ENCODE measurements around the gene B4GALNT1. TPM values are rescaled to one million over a fixed set of nuclear protein-coding genes. Genes with fewer than 3 reads are reported as not detected.
"Not testable (repeated sequence)": the region's sequence is repeated elsewhere in the genome, so short reads cannot be mapped to it uniquely, and the experiment has no call there.

The B4GALNT1 gene
- total RNA-seq, 2 donors from 2014 or later = 4.3 to 6.0 TPM

DNA sequence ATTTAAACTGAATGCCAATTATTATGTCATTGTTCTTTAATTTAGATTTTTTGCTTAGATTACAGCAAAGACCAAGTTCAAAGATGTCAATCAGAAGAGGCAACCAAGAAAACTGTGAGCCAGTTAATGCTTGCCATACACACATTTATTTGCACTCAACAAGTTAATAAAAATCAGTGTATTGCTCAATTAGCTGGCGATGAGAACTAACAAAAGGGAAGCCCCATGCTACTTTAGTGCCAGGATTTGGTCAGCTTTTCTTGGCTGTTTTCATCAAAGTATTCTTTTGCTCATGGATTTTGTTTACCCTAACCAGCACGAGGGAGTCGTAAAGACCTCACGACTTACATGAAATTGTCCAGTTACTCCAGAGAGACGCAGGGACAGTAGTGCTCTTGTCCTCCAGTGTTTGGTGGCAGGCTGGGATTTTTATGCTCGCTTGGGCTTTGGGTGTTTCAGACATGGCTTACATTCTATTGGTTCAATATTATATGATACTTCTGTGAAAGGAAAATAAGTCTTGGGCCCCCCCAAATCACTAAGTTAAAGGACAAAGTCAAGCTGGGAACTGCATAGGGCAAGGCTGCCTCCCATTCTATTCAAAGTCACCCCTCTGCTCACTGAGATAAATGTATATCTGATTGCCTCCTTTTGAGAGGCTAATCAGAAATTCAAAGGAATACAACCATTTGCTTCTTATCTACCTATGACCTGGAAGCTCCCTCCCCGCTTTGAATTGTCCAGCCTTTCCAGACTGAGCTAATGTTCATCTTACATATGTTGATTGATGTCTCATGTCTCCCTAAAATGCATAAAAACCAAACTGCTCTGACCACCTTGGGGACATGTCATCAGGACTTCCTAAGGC, 7.4 kb upstream of the B4GALNT1 start:
- no peak for DNase-seq (ENCODE audit: low spot score)
- intact Hi-C loops (cut with DNase I) = no loop called here

DNA sequence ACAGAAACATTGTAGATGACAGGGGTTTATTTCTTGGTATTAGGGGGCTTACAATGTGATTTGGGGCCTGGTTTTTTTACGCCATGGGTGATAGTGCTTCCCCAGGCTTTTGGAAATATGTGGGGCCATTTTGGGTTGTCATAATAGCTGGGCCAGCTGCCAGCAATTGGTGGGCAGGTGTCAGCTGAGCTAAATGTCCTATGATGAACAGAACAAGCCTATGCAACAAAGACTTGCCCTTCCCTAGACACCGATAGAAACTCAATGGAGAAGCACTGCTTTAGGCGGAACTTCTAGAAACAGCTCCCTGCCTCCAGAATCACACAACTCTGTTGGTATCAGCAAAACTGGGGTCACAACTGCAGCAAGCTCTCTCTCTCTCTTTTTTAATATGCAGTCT, 5.1 kb upstream of the B4GALNT1 start:
- no peak for DNase-seq (ENCODE audit: low spot score)
- intact Hi-C loops (cut with DNase I) = no loop called here

- DNase-seq (ENCODE audit: low spot score) = no peak
- intact Hi-C loops (cut with DNase I) = no loop called here
Observed at GRCh38 chr12:57637364-57637763, 4.4 kb upstream of the B4GALNT1 start.

DNA sequence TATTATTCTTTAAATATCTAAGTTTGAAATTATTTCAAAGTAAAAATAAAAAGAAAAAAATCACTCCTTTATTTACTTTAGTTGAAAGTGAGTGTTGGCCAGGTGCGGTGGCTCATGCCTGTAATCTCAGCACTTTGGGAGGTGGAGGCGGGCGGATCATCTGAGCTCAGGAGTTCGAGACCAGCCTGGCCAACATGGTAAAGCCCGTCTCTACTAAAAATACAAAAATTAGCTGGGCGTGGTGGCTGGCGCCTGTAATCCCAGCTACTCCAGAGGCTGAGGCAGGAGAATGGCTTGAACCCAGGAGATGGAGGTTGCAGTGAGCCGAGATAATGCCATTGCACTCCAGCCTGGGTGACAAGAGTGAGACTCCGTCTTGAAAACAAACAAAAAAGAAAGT, 3.7 kb upstream of the B4GALNT1 start:
- DNase-seq (ENCODE audit: low spot score); intact Hi-C loops (cut with DNase I): not testable (repeated sequence)

GRCh38 chr12:57632073-57632957, 686 bp downstream of the B4GALNT1 start:
- no peak for DNase-seq (ENCODE audit: low spot score)
- intact Hi-C loops (cut with DNase I) = loop anchor here in 1 of 2 donors (5.0 kb wide), 1 partner anchor 45 kb away; no protein-coding TSS in a partner anchor

DNA sequence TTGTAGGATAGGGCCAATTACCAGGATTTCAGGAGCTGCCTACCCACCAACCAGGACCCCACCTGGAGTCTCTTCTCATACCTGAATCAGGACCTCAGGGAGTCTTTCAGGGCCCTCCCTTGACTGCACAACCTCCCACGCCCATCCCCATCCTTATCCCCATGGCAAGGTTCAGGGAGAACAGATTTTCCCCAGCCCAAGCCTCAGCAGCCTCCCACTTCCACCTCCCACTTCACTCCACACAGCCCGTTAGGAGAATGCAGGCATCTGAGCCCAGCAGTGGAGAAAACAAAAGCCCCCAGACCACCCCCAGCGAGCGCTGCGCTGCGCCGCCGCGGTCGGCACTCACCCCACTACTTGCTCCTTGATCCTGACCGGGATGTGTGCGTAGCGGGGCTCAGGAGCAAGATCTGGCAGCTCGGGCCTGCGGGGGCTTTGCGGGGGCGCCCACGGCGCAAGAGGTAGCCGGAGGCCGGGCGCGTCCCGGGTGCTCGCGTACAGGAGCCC, 1.4 kb downstream of the B4GALNT1 start:
- DNase-seq (ENCODE audit: low spot score) = no peak
- intact Hi-C loops (cut with DNase I) = loop anchor here in 1 of 2 donors (5.0 kb wide), 1 partner anchor 44 kb away; no protein-coding TSS in a partner anchor

- no peak for DNase-seq (ENCODE audit: low spot score)
- intact Hi-C loops (cut with DNase I) = loop anchor here in 1 of 2 donors (5.0 kb wide), 1 partner anchor 44 kb away; no protein-coding TSS in a partner anchor
Observed at GRCh38 chr12:57630891-57631433, 2.0 kb downstream of the B4GALNT1 start.

DNA sequence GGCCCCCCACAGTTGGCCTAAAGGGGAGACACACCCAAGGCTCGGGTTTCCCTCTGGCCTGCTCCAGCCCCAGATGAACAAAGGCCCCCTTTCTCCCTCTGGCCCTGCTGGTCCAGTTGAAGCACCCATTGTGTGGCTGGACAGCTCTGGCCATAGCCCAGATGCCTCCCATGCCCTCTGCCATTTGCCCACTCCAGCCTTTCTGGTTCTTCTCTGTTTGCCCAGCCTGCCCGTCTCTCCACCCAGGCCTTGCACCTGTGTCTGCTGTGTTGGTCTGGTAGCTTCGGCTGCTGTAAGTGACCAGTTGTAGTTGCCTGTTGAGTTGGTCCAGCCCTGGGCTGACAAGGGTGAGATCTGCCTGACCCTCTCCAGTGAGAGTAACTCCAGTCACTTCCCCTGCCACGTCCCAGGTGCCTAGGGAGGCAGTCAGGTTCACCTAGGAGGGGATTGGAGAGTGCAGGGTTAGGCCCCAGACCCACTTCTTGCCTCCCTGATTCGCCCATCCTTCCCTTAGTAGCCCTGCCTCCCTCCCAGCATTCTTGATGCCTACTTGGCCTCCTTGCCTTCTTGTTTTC, 3.0 kb downstream of the B4GALNT1 start:
- intact Hi-C loops (cut with DNase I) = loop anchor here in 1 of 2 donors (5.0 kb wide), 1 partner anchor 43 kb away; no protein-coding TSS in a partner anchor
- no peak for DNase-seq (ENCODE audit: low spot score)

GRCh38 chr12:57628280-57629191, 4.5 kb downstream of the B4GALNT1 start:
- DNase-seq (ENCODE audit: low spot score) = no peak
- intact Hi-C loops (cut with DNase I) = no loop called here

GRCh38 chr12:57627501-57628279, 5.3 kb downstream of the B4GALNT1 start:
- intact Hi-C loops (cut with DNase I) = no loop called here
- no peak for DNase-seq (ENCODE audit: low spot score)

DNA sequence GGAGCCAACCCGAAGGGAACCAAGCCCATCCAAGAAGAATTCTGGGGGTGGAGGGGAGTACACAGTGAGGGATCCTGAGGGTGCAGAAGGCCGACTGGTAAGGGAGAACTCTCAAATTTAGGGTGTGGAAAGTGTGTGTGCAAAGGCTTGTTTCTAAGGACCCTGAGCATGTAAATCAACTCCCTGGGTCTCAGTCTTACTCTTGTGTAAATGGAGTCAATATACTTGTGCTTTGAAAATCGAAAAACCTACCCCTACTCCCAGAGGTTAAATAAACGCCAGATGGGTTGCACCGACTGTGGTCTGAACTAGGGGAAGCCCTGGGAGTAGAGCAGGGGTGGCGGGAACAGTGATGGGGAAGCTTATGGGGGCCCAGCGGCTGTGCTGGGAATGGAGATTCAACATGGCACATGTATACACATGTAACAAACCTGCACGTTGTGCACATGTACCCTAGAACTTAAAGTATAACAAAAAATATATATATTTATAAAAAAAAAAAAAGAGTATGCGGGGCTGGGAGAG, 6.0 kb downstream of the B4GALNT1 start:
- no peak for DNase-seq (ENCODE audit: low spot score)
- intact Hi-C loops (cut with DNase I) = no loop called here

GRCh38 chr12:57626111-57626920, 6.7 kb downstream of the B4GALNT1 start:
- intact Hi-C loops (cut with DNase I) = no loop called here
- DNase-seq (ENCODE audit: low spot score) = no peak

DNA sequence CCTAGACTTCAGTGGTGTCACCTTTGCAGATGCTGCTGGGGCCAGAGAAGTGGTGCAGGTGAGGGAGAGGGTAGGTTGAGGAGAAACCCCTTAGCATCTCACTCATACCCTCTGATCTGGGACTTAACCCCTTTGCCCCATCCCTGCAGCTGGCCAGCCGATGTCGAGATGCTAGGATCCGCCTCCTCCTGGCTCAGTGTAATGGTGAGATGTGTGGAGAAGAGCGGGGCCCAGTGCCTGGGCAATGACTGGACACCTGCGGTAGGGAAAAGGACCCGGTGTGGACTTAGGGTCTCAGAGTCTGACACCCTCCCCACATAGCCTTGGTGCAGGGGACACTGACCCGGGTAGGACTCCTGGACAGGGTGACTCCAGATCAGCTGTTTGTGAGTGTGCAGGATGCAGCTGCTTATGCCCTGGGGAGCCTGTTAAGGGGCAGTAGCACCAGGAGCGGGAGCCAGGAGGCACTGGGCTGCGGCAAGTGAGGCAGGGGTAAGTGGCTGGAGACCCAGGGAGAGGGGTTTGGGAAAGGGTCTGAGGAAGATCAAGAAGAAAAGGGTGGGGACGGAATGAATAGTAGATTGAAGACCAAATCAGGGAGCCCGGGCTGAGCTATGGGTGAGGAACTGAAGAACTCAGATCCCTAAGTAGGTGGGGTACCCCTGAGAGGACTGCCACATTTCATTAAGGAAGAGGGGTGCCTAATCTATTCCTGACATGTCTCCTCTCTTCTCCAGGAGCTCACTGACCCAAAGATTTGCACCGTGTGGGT, 7.6 kb downstream of the B4GALNT1 start:
- DNase-seq (ENCODE audit: low spot score) = no peak
- intact Hi-C loops (cut with DNase I) = no loop called here

DNA sequence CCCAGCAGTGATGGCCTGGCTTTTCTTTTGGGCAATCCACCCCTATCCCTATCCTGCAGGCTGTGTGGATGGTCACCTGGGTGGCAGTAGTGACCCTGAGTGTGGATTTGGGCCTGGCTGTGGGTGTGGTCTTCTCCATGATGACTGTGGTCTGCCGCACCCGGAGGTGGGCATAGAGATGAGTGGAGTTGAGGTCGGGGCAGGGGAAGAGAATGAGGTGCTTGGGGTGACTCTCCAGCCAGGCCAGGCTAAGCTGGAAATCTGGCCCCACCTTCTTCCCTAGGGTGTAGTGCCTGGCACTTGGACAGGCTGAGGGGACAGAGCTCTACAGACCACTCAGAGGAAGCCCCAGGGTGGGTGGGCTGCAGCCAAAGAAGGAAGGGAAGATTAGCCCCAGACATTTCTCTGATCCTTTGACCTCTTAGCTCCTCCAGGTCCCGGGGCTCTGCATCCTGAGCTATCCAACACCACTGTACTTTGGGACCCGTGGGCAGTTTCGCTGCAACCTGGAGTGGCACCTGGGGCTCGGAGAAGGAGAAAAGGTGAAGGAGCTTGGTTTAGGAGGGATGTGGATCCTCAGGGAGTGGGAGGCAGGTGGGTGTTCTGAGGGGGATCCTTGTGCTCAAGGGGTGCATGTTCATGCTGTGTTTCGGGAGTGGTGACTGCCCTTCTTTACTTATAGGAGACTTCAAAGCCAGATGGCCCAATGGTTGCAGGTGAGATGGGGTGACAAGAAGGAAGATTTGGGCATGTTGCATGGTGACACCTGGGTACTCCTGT, 8.4 kb downstream of the B4GALNT1 start:
- intact Hi-C loops (cut with DNase I) = loop anchor here in 1 of 2 donors (5.0 kb wide), 1 partner anchor 42 kb away; no protein-coding TSS in a partner anchor
- no peak for DNase-seq (ENCODE audit: low spot score)

Measured in posterior vena cava (tissue), 2 donors.